Measurements from ENCODE around the gene TMEM255B.
"Not testable (repeated sequence)": the region's sequence is repeated elsewhere in the genome, so short reads cannot be mapped to it uniquely, and the experiment has no call there.

Gene TMEM255B

GRCh38 chr13:113816946-113817859 is 58.2 kb downstream of the TMEM255B start:
- DNase-seq (ENCODE audit: low read depth in 2 of 2): peak; percentile 75

- DNase-seq (ENCODE audit: low read depth in 2 of 2): no peak
These were observed 59.0 kb downstream of the TMEM255B start for GRCh38 chr13:113817860-113818691.

GRCh38 chr13:113818700-113819295 is 59.8 kb downstream of the TMEM255B start:
- no peak for DNase-seq (ENCODE audit: low read depth in 2 of 2)

GRCh38 chr13:113819341-113819730 is 60.3 kb downstream of the TMEM255B start:
- no peak for DNase-seq (ENCODE audit: low read depth in 2 of 2)

GRCh38 chr13:113819731-113820715 is 61.0 kb downstream of the TMEM255B start:
- DNase-seq (ENCODE audit: low read depth in 2 of 2): no peak

- no peak for DNase-seq (ENCODE audit: low read depth in 2 of 2)
These were observed 62.0 kb downstream of the TMEM255B start for GRCh38 chr13:113820813-113821651.

GRCh38 chr13:113821847-113822246 is 62.8 kb downstream of the TMEM255B start:
- DNase-seq (ENCODE audit: low read depth in 2 of 2): no peak

- DNase-seq (ENCODE audit: low read depth in 2 of 2): no peak
These were observed 63.2 kb downstream of the TMEM255B start for GRCh38 chr13:113822266-113822665.

GRCh38 chr13:113822956-113823744 is 64.1 kb downstream of the TMEM255B start:
- DNase-seq (ENCODE audit: low read depth in 2 of 2): no peak

- no peak for DNase-seq (ENCODE audit: low read depth in 2 of 2)
These were observed 64.7 kb downstream of the TMEM255B start for GRCh38 chr13:113823771-113824170.

GRCh38 chr13:113825841-113826240 is 66.8 kb downstream of the TMEM255B start:
- DNase-seq (ENCODE audit: low read depth in 2 of 2): no peak

GRCh38 chr13:113826446-113826845 is 67.4 kb downstream of the TMEM255B start:
- DNase-seq (ENCODE audit: low read depth in 2 of 2): not testable (repeated sequence)

- no peak for DNase-seq (ENCODE audit: low read depth in 2 of 2)
These were observed 68.0 kb downstream of the TMEM255B start for GRCh38 chr13:113827021-113827420.

- DNase-seq (ENCODE audit: low read depth in 2 of 2): no peak
These were observed 69.3 kb downstream of the TMEM255B start for GRCh38 chr13:113828282-113828825.

GRCh38 chr13:113830426-113830950 is 71.5 kb downstream of the TMEM255B start:
- DNase-seq (ENCODE audit: low read depth in 2 of 2): not testable (repeated sequence)

GRCh38 chr13:113831061-113831460 is 72.0 kb downstream of the TMEM255B start:
- no peak for DNase-seq (ENCODE audit: low read depth in 2 of 2)

- DNase-seq (ENCODE audit: low read depth in 2 of 2): no peak
These were observed 73.2 kb downstream of the TMEM255B start for GRCh38 chr13:113832205-113832604.

- no peak for DNase-seq (ENCODE audit: low read depth in 2 of 2)
These were observed 73.6 kb downstream of the TMEM255B start for GRCh38 chr13:113832631-113833030.
